Astrocyte of the cerebellum (primary cell): ENCODE results near the gene TCN2.
"Not testable (repeated sequence)": the region's sequence is repeated elsewhere in the genome, so short reads cannot be mapped to it uniquely, and the experiment has no call there.

Experiments
- DNase-seq: peaks from one replicate; pipeline ENCODE4 v3.0.0-alpha.2; 2011; ENCODE audit warnings: low read depth
- H3K4me3 ChIP-seq: 2 replicates; pipeline ENCODE4 v1.5.1; 2011; ENCODE audit warnings: mild to moderate bottlenecking, low read depth, low read length, moderate library complexity
- in situ Hi-C: cut with HindIII; loops from 2 replicates; pipeline ENCODE4 v1.10.0; 2017; ENCODE audit warnings: low sequenced_read_pairs
- TF ChIP-seq, protein P1 (sequence below): IDR thresholded peaks from 2 replicates; pipeline ENCODE4 v1.5.1; 2012; ENCODE audit warnings: low read length, low read depth, moderate library complexity, mild to moderate bottlenecking; ENCODE audit errors: missing control alignments

The TCN2 gene

DNA sequence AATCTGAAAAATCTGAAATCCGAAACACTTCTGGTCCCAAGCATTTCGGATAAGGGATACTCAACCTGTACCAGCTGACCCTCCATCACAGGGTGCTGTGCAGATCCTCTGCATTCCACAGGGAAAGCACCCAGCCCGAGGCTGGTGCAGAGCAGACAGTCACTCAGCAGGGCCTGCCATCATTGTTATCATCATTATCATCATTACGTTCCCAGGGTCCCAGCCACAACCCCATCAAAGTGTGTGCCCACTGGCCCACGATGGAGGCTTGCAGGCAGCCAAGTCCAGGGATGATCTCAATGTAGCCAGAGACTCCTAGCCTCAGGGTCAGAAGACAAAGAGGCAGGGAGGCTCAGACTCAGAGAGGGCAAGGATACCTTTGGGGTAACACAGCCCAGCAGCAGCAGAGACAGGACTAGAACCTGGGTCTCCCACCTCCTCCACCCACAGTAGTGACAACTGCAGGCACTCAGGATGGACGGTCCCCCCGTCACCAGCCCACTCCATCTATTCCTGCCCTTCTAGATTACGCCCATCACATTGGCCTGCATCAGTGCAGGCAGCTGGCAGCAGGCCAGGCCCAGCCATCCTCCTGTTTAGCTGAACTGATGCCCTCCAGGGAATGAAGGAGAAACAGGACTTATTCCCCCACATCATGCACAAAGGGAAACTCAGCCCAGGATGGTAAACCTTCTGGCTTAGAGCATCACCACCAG, 42.8 kb upstream of the TCN2 start:
- H3K4me3 ChIP-seq = no peak overlapping the region
- TF ChIP-seq, protein P1, sequence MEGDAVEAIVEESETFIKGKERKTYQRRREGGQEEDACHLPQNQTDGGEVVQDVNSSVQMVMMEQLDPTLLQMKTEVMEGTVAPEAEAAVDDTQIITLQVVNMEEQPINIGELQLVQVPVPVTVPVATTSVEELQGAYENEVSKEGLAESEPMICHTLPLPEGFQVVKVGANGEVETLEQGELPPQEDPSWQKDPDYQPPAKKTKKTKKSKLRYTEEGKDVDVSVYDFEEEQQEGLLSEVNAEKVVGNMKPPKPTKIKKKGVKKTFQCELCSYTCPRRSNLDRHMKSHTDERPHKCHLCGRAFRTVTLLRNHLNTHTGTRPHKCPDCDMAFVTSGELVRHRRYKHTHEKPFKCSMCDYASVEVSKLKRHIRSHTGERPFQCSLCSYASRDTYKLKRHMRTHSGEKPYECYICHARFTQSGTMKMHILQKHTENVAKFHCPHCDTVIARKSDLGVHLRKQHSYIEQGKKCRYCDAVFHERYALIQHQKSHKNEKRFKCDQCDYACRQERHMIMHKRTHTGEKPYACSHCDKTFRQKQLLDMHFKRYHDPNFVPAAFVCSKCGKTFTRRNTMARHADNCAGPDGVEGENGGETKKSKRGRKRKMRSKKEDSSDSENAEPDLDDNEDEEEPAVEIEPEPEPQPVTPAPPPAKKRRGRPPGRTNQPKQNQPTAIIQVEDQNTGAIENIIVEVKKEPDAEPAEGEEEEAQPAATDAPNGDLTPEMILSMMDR = no peak
- no peak for DNase-seq
- in situ Hi-C loops = no loop called here

DNA sequence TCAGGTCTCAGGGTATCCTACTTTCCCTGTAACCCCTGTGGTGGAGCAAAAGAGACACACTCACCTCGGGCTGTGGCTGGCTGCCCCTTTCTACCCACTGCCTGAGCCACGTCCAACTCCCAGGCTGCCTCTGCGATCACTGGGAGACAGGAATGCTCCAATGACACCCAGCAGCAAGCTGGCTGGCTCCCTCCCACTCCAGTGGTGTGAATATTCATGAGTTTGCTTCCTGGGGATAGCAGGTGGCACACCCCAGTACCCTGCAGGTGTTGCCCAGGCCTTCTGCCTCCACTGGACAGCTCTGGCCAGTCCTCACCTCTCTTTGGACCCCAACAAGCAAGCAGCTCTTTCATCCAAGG, 42.2 kb upstream of the TCN2 start:
- no peak overlapping the region for H3K4me3 ChIP-seq
- TF ChIP-seq, protein P1 = no peak
- no peak for DNase-seq
- in situ Hi-C loops = no loop called here

DNA sequence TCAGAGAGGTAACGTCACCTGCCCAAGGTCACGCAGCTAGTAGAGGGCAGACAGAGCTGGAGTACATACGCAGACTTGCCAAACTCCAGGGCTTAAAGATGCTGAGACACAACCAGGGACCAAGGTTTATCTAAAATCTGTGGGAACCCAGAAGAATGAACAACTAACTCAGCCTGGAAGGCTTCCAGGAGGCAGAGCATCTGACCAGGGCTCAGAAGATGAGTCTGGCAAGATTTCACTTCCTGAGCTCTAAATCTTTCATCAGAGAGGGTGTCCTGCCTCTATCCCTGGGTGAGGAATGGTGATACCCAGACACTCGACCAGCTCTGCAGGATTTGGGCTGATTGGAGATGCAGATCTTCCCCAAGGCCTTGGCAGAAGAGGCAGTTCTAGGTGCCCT, 41.6 kb upstream of the TCN2 start:
- in situ Hi-C loops = no loop called here
- no peak for DNase-seq
- no peak overlapping the region for H3K4me3 ChIP-seq
- TF ChIP-seq, protein P1 = no peak

DNA sequence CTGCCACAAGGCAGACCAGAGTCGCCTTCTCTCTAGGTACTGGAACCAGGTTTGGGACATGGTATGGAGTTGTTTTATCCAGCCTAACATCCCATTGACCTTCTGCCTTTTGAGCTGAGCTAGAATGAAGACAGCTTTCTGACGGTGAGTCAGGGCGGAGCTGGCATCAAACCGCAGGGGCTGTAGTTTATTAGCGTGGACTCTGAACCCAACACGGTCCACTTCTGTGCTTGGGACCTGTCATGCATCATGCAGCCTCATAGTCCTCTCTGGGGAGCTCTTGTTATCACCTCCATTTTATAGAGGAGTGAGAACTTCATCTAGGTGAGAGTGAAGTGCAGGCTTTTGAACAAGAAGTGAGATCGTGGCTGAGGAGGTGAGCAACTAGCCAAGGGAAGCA, 40.8 kb upstream of the TCN2 start:
- no peak overlapping the region for H3K4me3 ChIP-seq
- in situ Hi-C loops = no loop called here
- TF ChIP-seq, protein P1 = no peak
- DNase-seq = no peak

DNA sequence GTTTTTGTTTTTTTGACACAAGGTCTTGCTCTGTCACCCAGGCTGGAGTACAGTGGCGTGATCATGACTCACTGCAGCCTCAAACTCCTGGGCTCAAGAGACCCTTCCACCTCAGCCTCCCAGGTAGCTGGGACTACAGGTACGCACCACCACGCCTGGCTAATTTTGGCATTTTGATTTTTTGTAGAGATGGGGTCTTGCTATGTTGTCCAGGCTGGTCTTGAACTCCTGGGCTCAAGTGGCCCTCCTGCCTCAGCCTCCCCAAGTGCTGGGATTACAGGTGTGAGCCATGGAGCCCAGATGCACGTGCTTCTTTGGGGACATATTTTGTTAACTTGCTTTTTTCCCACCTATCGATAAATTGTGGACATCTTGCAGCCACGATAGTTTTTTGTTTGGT, 39.7 kb upstream of the TCN2 start:
- H3K4me3 ChIP-seq, in situ Hi-C loops, DNase-seq: not testable (repeated sequence)

DNA sequence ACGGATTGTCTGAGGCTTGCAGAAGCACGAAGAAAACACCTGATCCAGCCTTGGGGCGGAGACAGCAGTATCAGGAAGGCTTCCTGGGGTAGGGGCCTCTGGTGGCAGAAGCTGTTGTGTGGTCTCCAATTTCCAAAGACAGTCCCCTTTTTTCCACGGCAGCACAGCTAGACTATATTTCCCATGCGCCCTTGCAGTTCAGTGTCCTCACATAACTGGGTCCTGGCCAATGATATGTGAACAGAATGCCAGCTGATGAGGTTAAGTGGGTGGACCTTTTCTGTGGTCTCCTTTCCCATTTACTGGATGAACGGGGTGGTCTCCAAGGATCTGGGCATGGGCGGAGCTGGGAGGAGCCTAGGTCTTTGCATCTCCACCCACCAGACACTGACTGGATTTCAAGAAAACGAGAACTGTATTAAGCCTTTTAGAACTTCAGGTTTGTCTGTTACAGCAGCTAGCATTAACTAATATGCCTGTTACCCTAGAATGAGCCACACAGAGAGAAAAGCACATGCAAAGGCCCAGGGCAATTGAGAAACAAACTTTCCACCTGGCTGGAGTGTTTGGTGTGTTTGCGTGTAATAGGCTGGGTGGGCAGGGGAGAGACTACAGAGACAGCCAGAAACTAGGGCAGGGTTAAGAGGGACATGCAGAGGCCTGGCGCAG, 38.7 kb upstream of the TCN2 start:
- in situ Hi-C loops = no loop called here
- TF ChIP-seq, protein P1 = no peak
- DNase-seq = no peak
- H3K4me3 ChIP-seq = no peak overlapping the region

DNA sequence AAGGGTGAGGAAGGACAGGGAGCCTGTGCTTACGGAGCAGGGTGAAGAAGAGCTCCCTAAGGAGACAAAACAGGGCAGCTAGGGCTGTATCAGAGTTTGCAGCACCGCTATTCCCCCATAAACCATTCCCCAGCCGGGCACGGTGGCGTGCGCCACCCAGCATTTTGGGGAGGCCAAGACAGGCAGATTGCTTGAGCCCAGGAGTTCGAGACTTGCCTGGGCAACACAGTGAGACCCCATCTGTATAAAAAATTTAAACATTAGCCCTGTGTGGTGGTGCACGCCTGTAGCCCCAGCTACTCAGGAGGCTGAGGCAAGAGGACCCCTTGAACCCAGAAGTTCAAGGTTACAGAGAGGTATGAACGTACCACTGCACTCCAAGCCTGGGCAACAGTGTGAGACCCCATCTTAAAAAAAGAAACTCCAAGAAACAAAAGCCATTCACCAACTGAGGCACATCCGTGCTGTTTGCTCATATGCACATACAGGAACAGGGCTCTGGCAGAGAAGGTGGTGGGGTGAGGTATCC, 37.2 kb upstream of the TCN2 start:
- TF ChIP-seq, protein P1 = no peak
- no peak for DNase-seq
- no peak overlapping the region for H3K4me3 ChIP-seq
- in situ Hi-C loops = no loop called here
